A204.1 (cell line): Measurements from ENCODE around the gene AQP3.
"Not testable (repeated sequence)": the region's sequence is repeated elsewhere in the genome, so short reads cannot be mapped to it uniquely, and the experiment has no call there.

Experiments
- FAIRE-seq: peaks from 2 replicates; lab custom pipeline; 2012; peaks lifted over from hg19 to GRCh38; lab: Jason Lieb, UNC

The AQP3 gene

GRCh38 chr9:33408087-33408486 is 39.3 kb downstream of the AQP3 start:
- FAIRE-seq = no peak

GRCh38 chr9:33407061-33407460 is 40.3 kb downstream of the AQP3 start:
- FAIRE-seq = no peak

GRCh38 chr9:33404788-33405362 is 42.5 kb downstream of the AQP3 start:
- FAIRE-seq = no peak

GRCh38 chr9:33403941-33404787 is 43.2 kb downstream of the AQP3 start:
- no peak for FAIRE-seq

GRCh38 chr9:33402371-33402770 is 45.0 kb downstream of the AQP3 start, which contains the start of gene AQP7:
TSS of gene AQP7 (minus strand) at chr9:33402568. CDS start at chr9:33401262, 1,306 bp downstream.
- not testable (repeated sequence) for FAIRE-seq

GRCh38 chr9:33401809-33402208 is 45.6 kb downstream of the AQP3 start:
- not testable (repeated sequence) for FAIRE-seq

- not testable (repeated sequence) for FAIRE-seq
Observed at GRCh38 chr9:33399047-33399446, 48.3 kb downstream of the AQP3 start.

GRCh38 chr9:33397801-33398200 is 49.6 kb downstream of the AQP3 start:
- FAIRE-seq = not testable (repeated sequence)

- FAIRE-seq = not testable (repeated sequence)
Observed at GRCh38 chr9:33395159-33395879, 52.1 kb downstream of the AQP3 start.

GRCh38 chr9:33393986-33394385 is 53.4 kb downstream of the AQP3 start:
- not testable (repeated sequence) for FAIRE-seq

- FAIRE-seq = no peak
Observed at GRCh38 chr9:33393581-33393980, 53.8 kb downstream of the AQP3 start.

- FAIRE-seq = not testable (repeated sequence)
Observed at GRCh38 chr9:33392591-33393021, 54.8 kb downstream of the AQP3 start.
